ENCODE results near the gene SERINC5.

DNA sequence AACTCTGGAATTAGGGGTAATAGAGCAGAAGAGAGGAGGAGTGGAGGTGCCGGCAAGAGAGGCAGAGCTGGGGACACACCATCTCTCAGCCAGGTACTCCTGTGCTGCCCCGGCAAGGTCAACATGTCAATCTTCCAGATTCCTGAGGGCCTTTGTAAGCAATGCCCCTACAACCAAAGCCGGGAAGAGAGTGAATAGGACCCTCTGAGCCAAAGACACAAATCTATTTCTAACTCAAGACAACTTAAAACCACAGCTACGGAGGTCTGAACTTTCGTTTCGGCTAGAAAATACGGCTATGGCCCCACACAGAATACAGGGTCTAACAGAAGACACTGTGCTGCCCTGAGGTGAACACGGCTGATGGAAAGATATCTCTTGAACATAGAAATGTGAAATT is 66.6 kb downstream of the SERINC5 start:
- TF ChIP-seq, protein P1, sequence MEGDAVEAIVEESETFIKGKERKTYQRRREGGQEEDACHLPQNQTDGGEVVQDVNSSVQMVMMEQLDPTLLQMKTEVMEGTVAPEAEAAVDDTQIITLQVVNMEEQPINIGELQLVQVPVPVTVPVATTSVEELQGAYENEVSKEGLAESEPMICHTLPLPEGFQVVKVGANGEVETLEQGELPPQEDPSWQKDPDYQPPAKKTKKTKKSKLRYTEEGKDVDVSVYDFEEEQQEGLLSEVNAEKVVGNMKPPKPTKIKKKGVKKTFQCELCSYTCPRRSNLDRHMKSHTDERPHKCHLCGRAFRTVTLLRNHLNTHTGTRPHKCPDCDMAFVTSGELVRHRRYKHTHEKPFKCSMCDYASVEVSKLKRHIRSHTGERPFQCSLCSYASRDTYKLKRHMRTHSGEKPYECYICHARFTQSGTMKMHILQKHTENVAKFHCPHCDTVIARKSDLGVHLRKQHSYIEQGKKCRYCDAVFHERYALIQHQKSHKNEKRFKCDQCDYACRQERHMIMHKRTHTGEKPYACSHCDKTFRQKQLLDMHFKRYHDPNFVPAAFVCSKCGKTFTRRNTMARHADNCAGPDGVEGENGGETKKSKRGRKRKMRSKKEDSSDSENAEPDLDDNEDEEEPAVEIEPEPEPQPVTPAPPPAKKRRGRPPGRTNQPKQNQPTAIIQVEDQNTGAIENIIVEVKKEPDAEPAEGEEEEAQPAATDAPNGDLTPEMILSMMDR (conservative IDR thresholded peaks at IDR 0.05; ENCODE audit: low read depth, low read length): no peak
- TF ChIP-seq RAD21 (IDR thresholded peaks at IDR 0.05; ENCODE audit: low read length) (no peak), BHLHE40 (IDR thresholded peaks at IDR 0.05; ENCODE audit: low read depth, low read length) (no peak), CHD1 (IDR thresholded peaks at IDR 0.05; ENCODE audit: low read depth, low read length) (no peak), FOS (IDR thresholded peaks at IDR 0.05; ENCODE audit: low read depth, low read length) (no peak), POLR2A (IDR thresholded peaks at IDR 0.05; ENCODE audit: low read depth, low read length) (no peak), MXI1 (IDR thresholded peaks at IDR 0.05; ENCODE audit: borderline replicate concordance, low read depth, low read length) (no peak), SMC3 (IDR thresholded peaks at IDR 0.05; ENCODE audit: low read depth, low read length) (no peak), MAFK (IDR thresholded peaks at IDR 0.05; ENCODE audit: low read depth, low read length) (no peak), CEBPB (IDR thresholded peaks at IDR 0.05; ENCODE audit: low read depth, low read length) (no peak)
